SHP77 treated with DMSO at 0.1 percent for 48 hours (cell line): Measurements from ENCODE around the gene MMUT.
"Not testable (repeated sequence)": the region's sequence is repeated elsewhere in the genome, so short reads cannot be mapped to it uniquely, and the experiment has no call there.

Experiments used
- DNase-seq: peaks from one replicate; lab custom pipeline; 2025; lab: John Stamatoyannopoulos, UW

The MMUT gene

DNA sequence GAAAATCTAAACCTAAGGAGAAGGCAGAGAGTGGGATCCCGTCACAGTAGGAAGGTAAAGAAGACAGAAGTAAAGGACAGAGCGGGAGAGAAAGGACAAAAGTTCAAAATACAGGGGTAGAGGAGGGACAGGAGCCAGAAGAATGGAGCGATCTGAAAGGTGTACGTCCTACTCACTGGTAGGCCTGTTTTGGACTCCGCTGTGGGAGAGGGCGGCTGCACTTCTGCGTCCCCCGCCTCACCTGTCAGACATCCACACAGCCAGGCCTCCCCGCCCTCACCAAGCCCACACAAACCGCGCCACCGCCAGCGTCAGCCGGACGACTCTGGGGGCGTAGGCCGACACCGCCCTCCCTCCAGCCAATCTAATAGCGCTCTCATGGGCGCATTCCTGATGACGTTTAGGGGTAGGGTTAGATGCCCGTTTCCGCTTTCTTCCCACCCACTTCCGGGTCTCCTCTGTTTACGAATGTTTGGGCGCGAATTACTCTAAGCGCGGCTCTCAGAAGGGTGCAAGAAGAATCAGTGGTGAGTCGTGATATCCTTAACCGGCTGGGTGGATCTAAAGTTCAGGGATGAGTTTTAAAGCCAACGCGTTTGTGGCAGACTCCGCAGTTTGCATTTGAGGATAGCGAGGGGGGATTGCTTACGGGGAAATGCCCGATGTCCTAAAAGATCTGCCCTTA lies at the start of gene MMUT, which contains the start of gene CENPQ:
TSS of gene MMUT (minus strand) at position 327 of the 685 bp plus-strand sequence. CDS start 3,787 bp downstream, outside the sequence.
TSS of gene CENPQ (plus strand) at position 444 of the 685 bp plus-strand sequence. CDS start 6,807 bp downstream, outside the sequence.
- peak; percentile 81 for DNase-seq

DNA sequence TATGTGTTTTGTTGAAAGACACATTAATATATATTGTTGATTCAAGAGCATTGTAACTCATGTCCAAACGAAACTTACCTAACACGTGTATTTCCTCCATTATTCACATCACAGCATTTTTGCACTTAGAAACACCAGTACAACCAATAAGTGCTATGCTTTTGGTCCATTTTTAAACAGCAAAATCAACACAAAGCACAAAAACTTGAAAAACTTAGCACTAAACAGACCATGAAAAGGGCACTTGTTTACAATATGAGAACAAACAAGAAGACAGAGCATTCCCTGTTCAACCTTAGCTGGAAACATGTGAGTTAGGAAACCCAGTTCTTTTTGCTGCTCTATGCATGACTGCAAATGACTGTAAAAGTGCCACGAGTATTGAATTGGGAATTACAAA lies 46.3 kb upstream of the MMUT start:
- no peak for DNase-seq

DNA sequence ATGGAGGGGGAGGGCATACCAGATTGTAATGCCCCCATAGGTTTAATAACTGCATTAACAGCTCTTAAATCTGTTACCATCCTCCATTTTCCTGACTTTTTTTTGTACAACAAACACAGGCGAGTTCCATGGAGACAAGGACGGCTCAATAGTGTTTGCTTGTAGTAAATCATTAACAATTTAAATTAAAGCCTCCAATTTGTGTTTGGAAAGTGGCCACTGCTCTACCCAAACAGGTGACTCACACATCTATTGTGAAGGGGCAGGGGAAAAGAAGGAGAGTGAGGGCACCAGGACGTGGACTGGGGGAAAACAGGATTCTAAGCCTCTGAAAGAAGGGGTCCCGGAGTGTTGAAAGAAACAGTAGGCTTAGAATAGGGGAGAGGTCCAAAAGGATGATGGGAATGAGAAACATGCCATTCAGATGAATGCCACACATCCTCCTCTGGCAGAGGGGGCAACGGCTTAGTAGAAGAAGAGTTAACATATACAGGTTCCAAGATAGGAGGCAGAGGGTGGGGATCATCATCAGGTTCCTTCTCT lies 43.6 kb upstream of the MMUT start:
- no peak for DNase-seq

DNA sequence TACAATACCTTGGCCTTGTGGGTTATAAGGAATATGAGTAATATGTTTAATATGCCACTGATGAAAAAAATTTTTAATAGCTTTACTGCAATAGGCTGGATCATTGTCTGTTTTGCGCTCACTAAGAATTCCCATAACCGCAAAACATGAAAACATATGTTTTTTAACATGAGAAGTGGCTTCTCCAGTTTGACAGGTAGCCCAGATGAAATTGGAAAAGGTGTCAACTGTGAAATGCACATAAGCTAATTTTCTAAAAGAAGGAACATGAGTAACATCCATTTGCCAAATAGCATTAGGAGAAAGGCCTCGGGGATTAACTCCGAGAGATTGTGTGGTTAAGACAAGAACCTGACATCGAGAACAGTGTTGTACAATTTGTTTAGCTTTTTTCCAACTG lies 41.6 kb upstream of the MMUT start:
- no peak for DNase-seq

DNA sequence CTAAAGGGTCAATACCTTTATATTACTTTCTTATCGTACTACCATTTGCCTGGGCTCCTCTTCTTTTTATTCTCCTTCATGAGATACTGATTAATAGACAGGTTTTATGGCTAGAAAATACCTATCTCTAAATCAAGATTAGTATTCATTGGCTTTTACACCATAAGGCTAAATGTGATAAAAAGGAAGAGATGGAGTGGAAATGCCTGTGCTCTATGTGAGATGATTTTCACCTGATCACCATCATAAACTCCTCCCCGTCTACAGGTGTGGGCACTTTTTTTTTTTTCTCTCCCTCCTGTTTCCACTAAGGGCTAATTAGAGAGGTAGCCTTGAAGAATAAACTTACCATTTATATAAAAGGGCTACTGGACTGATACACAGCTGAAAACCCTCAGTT lies 36.6 kb upstream of the MMUT start, which contains the start of gene GLYATL3:
TSS of gene GLYATL3 (plus strand) at position 301 of the 400 bp plus-strand sequence. CDS start 12,068 bp downstream, outside the sequence.
- no peak for DNase-seq

DNA sequence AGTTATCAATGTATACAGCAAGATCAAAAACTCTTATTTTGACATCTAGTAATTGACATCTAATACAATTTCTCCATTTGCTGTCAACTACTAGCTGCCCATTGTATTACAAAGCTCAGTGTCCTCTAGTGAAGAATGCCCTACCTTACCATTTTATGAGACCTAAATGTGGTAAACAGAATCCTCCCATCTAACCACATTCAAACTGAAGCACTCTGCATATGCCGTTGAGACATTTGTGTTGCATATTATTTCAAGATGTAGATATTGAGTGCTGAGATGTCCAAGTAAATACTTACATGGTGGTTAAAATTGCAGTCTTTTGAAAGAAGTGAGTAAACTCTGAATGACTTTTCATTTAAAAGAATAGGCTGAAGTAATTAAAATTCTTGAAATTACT lies 36.1 kb upstream of the MMUT start:
- DNase-seq = no peak

DNA sequence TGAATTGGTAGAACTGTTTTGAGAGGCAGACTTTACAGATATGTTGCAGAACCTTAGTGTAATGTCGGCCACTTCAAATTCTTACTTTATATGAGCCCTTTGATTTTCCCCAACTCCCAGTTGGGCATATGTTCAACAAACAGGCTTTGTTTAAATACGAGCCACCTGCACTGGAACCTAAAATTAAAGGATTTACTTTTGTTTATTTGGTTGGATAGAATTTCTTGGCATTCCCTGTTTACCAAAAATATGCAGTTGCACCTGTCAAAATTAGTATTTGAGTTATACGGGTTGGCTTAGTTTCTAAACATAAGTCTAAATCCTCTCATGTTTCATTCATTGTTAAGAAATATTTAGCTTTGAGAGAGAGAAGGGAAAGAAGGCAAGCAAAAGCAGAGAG lies 34.3 kb upstream of the MMUT start:
- DNase-seq = peak; percentile 10

DNA sequence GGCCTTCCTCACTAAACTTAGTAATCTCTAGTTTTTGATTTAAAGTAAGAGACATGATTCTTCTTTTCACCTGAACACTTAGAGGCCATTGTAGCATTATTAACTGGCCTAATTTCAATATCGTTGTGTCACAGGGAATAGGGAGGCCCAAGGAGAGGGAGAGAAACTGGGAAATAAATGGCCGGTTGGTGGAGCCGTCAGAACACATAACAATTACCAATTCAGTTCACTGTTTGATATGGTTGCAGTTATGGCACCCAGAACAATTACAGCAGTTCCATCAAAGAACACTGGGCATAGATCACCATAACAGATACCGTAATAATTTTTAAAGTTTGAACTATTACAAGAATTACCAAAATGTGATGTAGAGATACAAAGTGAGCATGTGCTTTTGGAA lies 27.6 kb upstream of the MMUT start:
- DNase-seq = no peak

DNA sequence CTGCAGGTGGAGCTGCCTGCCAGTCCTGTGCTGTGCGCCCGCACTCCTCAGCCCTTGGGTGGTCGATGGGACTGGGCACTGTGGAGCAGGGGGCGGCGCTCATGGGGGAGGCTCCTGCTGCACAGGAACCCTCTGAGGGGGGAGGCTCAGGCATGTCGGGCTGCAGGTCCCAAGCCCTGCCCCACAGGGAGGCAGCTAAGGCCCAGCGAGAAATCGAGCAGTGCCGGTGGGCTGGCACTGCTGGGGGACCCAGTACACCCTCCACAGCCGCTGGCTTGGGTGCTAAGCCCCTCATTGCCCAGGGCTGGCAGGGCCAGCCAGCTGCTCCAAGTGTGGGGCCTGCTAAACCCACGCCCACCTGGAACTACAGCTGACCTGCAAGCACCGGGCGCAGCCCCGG lies 20.3 kb upstream of the MMUT start:
- DNase-seq = not testable (repeated sequence)

DNA sequence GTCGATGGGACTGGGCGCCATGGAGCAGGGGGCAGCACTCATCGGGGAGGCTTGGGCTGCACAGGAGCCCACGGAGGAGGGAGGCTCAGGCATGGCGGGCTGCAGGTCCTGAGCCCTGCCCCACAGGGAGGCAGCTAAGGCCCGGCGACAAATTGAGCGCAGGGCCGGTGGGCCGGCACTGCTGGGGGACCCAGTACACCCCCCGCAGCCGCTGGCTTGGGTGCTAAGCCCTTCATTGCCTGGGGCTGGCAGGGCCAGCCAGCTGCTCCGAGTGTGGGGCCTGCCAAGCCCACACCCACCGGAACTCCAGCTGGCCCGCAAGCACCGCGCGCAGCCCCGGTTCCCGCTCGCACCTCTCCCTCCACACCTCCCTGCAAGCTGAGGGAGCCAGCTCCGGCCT lies 18.8 kb upstream of the MMUT start:
- DNase-seq = not testable (repeated sequence)

DNA sequence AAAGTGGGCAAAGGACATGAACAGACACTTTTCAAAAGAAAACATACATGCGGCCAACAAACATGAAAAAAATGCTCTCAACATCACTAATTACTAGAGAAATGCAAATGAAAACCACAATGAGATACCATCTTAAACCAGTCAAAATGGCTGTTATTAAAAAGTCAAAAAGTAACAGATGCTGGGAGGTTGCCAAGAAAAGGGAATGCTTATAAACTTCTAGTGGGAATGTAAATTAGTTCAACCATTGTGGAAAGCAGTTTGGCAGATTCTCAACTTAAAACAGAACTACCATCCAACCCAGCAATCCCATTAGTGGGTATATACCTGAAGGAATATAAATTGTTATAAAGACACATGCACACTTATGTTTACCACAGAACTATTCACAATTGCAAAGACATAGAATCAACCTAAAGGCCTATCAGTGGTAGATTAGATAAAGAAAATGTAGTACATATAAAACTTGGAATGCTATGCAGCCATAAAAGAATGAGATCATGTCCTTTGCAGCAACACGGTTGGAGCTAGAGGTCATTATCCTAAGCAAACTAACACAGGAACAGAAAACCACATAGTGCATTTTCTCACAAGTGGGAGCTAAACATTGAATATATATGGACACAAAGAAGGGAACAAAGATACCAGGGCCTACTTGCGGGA lies 16.4 kb upstream of the MMUT start:
- DNase-seq = no peak

DNA sequence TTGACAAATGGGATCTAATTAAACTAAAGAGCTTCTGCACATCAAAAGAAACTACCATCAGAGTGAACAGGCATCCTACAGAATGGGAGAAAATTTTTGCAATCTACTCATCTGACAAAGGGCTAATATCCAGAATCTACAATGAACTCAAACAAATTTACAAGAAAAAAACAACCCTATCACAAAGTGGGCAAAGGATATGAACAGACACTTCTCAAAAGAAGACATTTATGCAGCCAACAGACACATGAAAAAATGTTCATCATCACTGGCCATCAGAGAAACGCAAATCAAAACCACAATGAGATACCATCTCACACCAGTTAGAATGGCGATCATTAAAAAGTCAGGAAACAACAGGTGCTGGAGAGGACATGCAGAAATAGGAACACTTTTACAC lies 13.5 kb upstream of the MMUT start:
- not testable (repeated sequence) for DNase-seq

DNA sequence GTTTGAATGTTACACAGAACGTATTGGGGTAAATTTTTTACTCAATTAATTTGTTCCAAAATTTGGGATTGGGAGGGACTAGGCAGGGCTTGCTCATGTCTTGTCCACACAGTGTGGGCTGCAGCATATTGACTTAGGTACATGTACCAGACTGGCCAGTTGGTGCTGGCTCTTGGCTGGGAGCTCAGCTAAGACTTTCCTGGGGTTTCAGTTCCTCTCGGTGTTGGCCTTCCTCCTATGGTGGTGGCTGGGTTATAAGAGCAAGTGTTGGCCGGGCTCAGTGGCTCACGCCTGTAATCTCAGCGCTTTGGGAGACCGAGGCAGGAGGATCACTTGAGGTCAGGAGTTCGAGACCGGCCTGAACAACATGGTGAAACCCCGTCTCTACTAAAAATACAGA lies 5.0 kb upstream of the MMUT start:
- no peak for DNase-seq

DNA sequence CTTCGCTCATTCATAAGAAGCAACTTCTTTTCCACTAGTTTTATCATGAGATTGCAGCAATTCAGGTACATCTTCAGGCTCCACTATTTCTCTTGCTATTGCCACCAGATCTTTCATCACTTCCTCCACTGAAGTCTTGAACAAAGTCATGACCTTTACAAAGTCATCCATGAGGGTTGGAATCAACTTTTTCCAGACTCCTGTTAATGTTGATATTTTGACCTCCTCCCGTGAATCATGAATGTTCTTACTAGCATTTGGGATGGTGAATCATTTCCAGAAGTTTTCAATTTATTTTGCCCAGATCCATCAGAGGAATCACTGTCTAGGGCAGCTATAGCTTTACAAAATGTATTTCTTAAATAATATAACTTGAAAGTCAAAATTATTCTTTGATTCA lies 1.6 kb upstream of the MMUT start:
- no peak for DNase-seq

DNA sequence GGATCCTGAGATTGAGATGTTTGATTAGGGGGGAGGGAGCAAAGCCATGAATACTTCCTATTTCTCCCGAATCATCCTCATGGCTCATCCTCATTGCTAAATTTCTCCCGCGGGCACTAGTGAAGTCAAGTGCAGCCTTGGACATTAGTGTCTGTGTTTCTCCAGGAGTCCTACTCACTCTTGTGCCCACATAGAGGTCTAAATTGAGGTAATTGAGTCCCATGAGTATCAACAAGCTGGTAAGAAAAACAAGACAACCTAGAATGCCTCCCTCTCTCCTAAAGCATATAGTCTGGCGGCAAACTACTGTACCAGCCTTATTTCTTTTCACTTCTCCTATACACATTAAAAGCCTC lies 537 bp upstream of the MMUT start:
- no peak for DNase-seq

DNA sequence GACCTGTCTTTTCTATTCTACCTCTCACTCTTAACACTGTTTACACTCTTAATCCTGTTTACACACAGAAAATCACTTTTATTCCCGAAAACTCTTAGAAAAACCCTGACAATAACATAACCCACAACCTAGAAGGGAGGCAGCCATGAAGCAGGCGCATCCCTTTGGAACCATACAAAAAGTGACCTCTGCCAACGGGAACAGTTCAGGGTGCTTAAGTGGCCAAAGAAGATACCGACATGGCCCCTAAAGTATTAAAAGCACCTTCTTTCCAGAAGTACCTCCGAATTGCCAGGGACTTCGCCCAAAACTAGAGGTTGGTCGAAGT lies 490 bp downstream of the MMUT start:
- no peak for DNase-seq

DNA sequence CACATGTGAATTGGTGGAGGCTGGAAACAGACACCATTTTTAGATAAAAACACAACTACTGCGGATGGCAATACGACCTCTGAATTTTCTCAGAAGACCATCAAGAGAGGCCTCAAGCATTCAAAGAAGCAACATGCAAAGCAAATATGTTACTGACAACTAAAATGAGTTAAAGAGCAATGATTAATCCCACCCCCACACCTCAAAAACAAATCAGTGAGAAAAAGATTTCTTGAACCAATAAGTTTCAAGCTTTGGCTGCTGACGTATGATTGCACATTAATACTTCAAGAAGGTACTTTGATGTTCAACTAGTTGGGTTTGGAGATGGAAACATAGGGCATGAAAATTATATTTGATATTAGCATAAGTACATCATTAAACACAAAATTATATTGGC lies 982 bp downstream of the MMUT start:
- no peak for DNase-seq

DNA sequence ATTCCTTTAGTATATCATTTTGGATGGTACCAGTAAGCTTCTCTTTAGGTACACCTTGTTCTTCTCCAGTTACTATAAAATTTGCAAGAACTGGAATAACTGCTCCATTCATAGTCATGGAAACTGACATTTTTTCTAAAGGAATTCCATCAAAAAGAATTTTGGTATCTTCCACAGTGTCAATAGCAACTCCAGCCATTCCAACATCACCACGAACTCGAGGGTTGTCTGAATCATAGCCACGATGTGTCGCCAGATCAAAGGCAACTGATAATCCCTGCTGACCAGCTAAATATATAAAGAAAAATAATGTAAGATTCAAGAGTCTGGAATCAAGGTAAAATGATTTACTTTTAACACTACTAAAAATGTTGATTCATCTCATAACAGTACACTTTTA lies 5.3 kb downstream of the MMUT start:
- no peak for DNase-seq

DNA sequence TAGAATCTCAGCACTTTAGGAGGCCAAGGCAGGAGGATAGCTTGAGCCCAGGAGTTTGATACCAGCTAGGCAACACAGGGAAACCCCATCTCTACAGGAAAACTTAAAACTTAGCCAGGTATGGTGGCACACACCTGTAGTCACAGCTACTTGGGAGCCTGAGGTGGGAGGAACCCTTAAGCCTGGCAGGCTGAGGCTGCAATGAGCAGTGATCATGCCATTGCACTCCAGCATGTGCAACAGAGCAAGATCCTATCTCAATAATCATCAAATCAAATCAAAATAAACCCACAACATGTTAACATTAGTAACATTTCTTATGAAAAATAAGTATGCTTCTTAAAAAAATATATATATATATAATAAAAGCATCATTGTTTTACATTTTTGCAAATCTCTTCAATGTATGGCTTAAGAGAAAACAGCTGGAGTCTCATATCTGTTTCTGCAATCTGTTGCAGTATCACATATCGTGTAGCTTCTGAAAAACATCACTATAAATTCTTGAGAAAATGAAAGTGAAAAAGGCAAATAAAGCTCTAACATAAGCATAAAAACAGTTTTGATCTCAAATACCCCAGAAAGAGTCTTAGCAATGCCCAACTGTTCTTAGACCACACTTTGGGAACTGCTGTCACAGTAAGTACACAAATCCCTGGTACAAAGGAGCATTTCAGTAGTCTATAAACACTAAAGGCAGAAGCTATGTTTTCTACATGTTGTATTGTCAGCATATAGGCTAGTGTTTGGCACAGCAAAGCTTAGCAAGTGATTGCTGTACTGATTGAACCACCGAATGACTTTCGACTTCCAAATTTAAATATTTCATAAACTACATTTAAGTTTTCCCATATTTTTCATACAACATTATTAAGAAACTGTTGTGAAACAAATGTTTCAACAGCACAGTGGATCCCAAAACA lies 8.0 kb downstream of the MMUT start:
- DNase-seq = no peak

DNA sequence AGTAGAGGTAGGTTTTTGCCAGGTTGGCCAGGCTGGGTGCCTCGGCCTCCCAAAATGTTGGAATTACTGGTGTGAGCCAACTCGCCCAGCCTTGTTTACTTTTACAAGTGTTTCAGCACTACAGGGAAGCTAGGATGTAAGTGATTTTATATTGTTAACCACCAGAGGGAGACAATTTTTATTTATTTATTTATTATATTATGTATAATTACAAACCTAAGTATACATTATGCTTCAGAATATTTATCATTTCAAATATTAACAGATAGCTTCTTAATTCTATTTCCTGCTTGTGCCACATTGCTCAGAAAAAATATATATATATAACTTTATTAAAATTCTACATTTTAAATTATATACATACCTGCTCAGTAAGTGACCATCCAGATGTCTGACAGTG lies 9.8 kb downstream of the MMUT start:
- no peak for DNase-seq

DNA sequence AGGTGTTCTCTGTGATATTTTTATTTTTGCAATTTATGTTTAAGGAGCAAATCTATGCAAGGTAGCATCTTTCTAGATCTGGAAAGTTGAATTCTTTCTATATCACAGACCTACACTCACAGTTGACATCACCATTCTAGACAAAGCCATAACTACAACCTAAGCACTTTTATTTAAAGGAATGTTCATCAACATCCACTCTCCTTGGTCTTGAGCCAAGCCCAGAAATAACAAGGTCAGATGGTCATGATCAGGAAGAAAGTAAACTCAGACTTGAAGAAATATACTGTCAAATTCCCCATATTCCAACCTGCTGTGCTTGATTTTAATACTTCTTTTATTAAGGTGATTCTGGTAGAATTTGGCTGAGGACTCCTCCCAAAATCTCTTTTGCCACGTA lies 32.2 kb downstream of the MMUT start:
- DNase-seq = no peak

DNA sequence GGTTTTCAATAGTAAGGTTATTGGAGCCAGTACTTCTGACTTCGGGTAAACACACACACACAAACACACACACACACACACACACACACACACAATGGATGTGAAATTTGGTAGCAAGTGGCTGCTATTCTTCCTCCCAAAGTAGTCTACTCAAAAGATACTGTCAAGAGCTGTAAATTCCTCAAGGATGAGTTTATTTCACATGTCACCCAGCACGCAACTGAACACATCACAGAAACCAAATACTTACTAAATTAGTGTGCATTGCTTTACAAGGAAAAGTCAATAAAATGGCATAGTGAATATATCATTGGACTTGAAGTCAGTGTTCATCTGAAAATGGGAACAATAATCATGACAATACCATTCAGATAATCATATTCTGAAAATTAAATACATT lies 32.9 kb downstream of the MMUT start:
- no peak for DNase-seq

DNA sequence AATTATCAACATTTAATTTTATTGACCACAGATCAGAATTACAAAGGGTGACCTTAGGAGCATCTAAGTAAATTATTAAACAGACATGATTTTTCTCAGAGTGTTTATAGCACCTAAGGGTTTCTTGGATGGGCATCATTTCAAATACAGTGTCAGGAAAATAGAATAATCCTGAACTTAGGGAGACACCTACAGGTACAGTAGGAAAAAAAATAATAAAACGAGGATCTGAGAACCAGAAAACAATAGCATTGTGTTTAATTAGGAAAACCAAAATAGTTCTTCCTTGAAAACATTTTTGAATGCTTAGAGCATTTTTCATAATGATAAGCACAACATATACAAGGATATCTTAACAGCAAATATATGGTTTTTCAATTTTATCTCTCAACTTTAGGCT lies 39.2 kb downstream of the MMUT start:
- no peak for DNase-seq
